Neural cell (in vitro differentiated cells): Measurements from ENCODE around the gene ZC3HAV1.

Source experiments
- POLR2AphosphoS5 ChIP-seq: IDR thresholded peaks from 2 replicates; pipeline ENCODE4 v1.6.1; 2012
- TF ChIP-seq, protein P1 (sequence below): fragments of 450-650 bp; IDR thresholded peaks from 2 replicates; pipeline ENCODE4 v1.5.1; 2014; ENCODE audit warnings: antibody characterized with exemption, mild to moderate bottlenecking, moderate library complexity; ENCODE audit not compliant: poor library complexity, severe bottlenecking
- TF ChIP-seq, protein P2 (sequence below): IDR thresholded peaks from 2 replicates; pipeline ENCODE4 v1.6.1; 2012; ENCODE audit warnings: borderline replicate concordance

DNA sequence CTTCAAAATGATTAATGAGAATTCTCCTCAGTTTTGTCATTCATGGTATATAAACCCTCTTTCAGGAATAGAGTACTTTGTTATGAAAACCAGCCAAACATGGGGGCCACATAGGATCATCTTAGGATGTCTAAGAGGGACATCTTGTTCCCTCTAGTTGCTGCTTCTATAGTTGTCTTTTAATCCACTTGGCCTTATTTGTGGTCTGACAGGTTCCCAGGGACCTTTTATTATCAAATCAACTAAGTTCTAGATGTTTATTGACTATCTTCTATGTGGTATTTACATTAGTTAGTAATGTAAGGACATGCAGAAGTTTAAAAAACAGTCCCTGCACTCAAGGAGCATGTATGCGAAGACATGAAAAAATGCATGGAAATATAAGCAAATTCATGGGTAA is 1.6 kb upstream of the ZC3HAV1 start:
- TF ChIP-seq, protein P1, sequence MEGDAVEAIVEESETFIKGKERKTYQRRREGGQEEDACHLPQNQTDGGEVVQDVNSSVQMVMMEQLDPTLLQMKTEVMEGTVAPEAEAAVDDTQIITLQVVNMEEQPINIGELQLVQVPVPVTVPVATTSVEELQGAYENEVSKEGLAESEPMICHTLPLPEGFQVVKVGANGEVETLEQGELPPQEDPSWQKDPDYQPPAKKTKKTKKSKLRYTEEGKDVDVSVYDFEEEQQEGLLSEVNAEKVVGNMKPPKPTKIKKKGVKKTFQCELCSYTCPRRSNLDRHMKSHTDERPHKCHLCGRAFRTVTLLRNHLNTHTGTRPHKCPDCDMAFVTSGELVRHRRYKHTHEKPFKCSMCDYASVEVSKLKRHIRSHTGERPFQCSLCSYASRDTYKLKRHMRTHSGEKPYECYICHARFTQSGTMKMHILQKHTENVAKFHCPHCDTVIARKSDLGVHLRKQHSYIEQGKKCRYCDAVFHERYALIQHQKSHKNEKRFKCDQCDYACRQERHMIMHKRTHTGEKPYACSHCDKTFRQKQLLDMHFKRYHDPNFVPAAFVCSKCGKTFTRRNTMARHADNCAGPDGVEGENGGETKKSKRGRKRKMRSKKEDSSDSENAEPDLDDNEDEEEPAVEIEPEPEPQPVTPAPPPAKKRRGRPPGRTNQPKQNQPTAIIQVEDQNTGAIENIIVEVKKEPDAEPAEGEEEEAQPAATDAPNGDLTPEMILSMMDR: no peak
- no peak for TF ChIP-seq POLR2AphosphoS5
- TF ChIP-seq, protein P2, sequence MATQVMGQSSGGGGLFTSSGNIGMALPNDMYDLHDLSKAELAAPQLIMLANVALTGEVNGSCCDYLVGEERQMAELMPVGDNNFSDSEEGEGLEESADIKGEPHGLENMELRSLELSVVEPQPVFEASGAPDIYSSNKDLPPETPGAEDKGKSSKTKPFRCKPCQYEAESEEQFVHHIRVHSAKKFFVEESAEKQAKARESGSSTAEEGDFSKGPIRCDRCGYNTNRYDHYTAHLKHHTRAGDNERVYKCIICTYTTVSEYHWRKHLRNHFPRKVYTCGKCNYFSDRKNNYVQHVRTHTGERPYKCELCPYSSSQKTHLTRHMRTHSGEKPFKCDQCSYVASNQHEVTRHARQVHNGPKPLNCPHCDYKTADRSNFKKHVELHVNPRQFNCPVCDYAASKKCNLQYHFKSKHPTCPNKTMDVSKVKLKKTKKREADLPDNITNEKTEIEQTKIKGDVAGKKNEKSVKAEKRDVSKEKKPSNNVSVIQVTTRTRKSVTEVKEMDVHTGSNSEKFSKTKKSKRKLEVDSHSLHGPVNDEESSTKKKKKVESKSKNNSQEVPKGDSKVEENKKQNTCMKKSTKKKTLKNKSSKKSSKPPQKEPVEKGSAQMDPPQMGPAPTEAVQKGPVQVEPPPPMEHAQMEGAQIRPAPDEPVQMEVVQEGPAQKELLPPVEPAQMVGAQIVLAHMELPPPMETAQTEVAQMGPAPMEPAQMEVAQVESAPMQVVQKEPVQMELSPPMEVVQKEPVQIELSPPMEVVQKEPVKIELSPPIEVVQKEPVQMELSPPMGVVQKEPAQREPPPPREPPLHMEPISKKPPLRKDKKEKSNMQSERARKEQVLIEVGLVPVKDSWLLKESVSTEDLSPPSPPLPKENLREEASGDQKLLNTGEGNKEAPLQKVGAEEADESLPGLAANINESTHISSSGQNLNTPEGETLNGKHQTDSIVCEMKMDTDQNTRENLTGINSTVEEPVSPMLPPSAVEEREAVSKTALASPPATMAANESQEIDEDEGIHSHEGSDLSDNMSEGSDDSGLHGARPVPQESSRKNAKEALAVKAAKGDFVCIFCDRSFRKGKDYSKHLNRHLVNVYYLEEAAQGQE: no peak
